Measurements from ENCODE around the gene RNF213. TPM values are rescaled to one million over a fixed set of nuclear protein-coding genes. Genes with fewer than 3 reads are reported as not detected.

Gene RNF213
- polyA plus RNA-seq, 1 of the 3 experiments (the other 2 are of a cell fraction), result 57.5 TPM

DNA sequence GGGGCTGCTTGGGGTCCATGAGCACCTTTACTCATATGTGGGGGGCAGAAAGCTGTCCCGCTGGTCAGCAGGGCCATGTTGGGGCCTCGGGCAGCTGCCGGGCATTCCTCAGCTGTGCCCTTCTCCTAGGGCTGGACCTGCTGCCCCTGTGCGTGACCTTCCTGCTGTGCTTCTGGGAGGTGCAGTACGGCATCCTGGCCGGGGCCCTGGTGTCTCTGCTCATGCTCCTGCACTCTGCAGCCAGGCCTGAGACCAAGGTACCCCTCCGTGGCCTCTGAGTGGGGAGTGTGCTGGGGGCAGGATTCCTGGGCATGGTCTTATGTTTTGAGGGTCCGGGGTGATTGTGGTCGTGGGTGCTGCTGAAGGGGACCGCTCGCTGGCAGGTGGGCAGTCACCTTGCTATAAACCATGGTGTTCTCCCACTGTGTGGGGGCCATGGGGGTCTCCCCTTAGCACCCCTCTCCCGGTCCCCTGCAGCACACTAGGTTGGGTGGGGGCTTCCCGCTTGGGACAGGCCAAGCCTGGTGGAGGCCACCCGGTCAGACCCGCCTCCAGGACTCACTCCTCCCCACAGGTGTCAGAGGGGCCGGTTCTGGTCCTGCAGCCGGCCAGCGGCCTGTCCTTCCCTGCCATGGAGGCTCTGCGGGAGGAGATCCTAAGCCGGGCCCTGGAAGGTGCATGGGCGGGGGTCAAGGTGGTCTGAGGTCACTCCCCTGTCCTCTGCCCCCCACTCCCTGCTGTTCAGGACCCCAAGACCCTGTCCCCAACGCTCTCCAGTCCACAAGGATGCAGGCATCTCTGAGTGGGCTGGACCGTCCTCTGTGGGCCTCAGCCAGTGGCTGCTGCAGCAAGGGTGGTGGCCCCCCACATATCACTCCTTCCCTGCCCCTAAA, 12.4 kb upstream of the RNF213 start:
- POLR2A ChIA-PET, result no interaction called here
- Histone ChIP-seq H4K20me1 (ENCODE audit: insufficient read depth) (no peaks in the 10 kb centered on the region), H3K4me2 (no peak overlapping the region), H3K79me2 (ENCODE audit: insufficient read depth) (no peaks in the 10 kb centered on the region), H3F3A (replicated peaks; ENCODE audit: insufficient read depth) (peaks cover 3% of the 10 kb centered on the region), H3K27ac (ENCODE audit: low read depth in 2 of 2, low read length in 1 of 2) (no peak overlapping the region), H3K27me3 (ENCODE audit: insufficient read depth) (no peaks in the 10 kb centered on the region), H2AFZ (ENCODE audit: low read depth) (no peak overlapping the region), H3K9me3 (no peaks in the 10 kb centered on the region), H3K9me2 (no peaks in the 10 kb centered on the region), H3K9ac (no peak overlapping the region), H3K4me3 (ENCODE audit: low read depth in 2 of 2, low read length in 1 of 2) (no peak overlapping the region), H3K36me3 (replicated peaks in 1 of 2; ENCODE audit: control insufficient read depth in 1 of 2, insufficient read depth in 2 of 2, low read length in 1 of 2) (peaks cover 5 to 12% of the 10 kb centered on the region in 2 experiments), H3K4me1 (ENCODE audit: control insufficient read depth in 1 of 2, insufficient read depth in 2 of 2, low read depth in 1 of 2, low read length in 1 of 2) (no peaks in the 10 kb centered on the region)
- 96% methylated on average over 7 of the region's 23 CpGs for WGBS (ENCODE audit: low lambda C conversion rate)
- no peak for TF ChIP-seq GABPA (IDR thresholded peaks at IDR 0.05; ENCODE audit: low read depth)
- CTCF ChIA-PET, result interaction anchor here (1.5 kb wide), 1 partner anchor 166 kb away, joined by 4 read pairs; no protein-coding TSS in a partner anchor
- peak; percentile 34 for DNase-seq

DNA sequence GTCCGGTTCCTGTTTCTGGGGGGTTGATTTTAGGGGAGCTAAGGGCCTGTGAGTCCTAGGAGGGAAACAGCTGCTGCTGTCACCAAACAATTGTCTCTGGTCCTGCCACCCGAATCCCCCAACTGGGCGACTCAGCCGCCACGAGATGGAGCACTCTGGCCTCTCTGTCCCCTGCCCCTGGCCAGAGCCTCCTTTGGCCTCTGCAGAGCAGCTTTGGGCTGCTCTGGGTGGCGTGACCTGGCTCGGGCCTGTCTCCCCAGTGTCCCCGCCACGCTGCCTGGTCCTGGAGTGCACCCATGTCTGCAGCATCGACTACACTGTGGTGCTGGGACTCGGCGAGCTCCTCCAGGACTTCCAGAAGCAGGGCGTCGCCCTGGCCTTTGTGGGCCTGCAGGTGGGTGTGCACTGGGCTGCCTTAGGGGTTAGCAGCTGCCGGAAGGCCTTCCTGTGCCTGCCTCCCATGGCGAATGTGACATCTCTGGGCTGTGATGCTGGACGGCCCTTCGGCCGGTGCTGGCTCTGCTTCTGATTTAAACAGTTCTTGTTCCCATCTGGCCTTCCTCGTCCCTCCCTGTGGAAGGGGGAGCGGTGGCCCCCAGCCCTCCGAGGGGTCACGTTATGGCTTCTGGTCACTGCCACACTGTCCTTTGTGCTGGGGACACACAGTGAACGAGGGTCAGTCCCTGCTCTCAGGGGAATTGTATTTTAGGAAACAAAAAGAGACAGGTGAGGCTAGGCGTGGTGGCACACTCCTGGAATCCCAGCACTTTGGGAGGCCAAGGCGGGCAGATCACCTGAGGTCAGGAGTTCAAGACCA, 11.6 kb upstream of the RNF213 start:
- TF ChIP-seq, protein P1, sequence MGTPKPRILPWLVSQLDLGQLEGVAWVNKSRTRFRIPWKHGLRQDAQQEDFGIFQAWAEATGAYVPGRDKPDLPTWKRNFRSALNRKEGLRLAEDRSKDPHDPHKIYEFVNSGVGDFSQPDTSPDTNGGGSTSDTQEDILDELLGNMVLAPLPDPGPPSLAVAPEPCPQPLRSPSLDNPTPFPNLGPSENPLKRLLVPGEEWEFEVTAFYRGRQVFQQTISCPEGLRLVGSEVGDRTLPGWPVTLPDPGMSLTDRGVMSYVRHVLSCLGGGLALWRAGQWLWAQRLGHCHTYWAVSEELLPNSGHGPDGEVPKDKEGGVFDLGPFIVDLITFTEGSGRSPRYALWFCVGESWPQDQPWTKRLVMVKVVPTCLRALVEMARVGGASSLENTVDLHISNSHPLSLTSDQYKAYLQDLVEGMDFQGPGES (IDR thresholded peaks at IDR 0.05; ENCODE audit: low read depth, low read length), result no peak
- TF ChIP-seq RFX5 (IDR thresholded peaks at IDR 0.05; ENCODE audit: low read length) (no peak), TCF12 (IDR thresholded peaks at IDR 0.05) (no peak), SMC3 (IDR thresholded peaks at IDR 0.05; ENCODE audit: low read depth, low read length) (no peak), NRF1 (IDR thresholded peaks at IDR 0.05; ENCODE audit: low read depth, low read length) (no peak), RCOR1 (IDR thresholded peaks at IDR 0.05; ENCODE audit: low read length) (no peak)
- H3K4me1 ChIP-seq (ENCODE audit: control insufficient read depth in 1 of 2, insufficient read depth in 2 of 2, low read depth in 1 of 2, low read length in 1 of 2), result 0 out of 4 replicates have a peak, but pooled peaks cover 0 to 3% of the 10 kb centered on the region in 2 experiments
- ChIA-PET POLR2A (no interaction called here), CTCF (no interaction called here)
- H3K4me2 ChIP-seq, result no peak overlapping the region
- WGBS (ENCODE audit: low lambda C conversion rate), result 81% methylated on average over 14 of the region's 26 CpGs
- H3K36me3 ChIP-seq (replicated peaks in 1 of 2; ENCODE audit: control insufficient read depth in 1 of 2, insufficient read depth in 2 of 2, low read length in 1 of 2), result peaks cover 5 to 12% of the 10 kb centered on the region in 2 experiments
- DNase-seq, result peak; percentile 30
- H3K79me2 ChIP-seq (ENCODE audit: insufficient read depth), result no peaks in the 10 kb centered on the region
- H3K4me3 ChIP-seq (ENCODE audit: low read depth in 2 of 2, low read length in 1 of 2), result no peak overlapping the region
- no peaks in the 10 kb centered on the region for H3K9me3 ChIP-seq
- H3K27me3 ChIP-seq (ENCODE audit: insufficient read depth), result no peaks in the 10 kb centered on the region
- no peaks in the 10 kb centered on the region for H3K9me2 ChIP-seq
- peaks cover 7% of the 10 kb centered on the region for H3F3A ChIP-seq (replicated peaks; ENCODE audit: insufficient read depth)
- no peaks in the 10 kb centered on the region for H4K20me1 ChIP-seq (ENCODE audit: insufficient read depth)
- no peak overlapping the region for H3K27ac ChIP-seq (ENCODE audit: low read depth in 2 of 2, low read length in 1 of 2)
- no peak overlapping the region for H3K9ac ChIP-seq
- H2AFZ ChIP-seq (ENCODE audit: low read depth), result no peak overlapping the region

DNA sequence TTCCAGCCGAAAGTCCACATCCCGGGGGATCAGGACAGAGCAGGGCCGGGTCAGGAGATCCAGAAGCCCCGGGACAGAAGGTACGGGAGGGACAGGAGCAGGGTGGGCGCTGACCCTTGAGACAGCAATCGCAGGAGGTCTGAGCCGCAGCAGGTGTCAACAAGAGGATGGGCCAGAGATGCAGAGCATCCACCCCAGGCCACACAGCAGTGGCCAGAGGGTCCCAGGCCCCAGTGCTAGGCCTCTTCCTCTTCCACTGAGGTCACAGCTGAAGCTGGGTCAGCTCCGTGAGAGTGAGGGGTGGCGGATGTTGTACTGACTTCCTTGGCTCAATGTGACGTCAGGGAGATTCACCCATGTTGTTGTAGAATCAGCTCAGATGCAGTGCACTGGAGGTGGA, 8.7 kb upstream of the RNF213 start:
- Histone ChIP-seq H3K9me3 (no peaks in the 10 kb centered on the region), H3K9ac (no peak overlapping the region), H3K4me3 (ENCODE audit: low read depth in 2 of 2, low read length in 1 of 2) (no peak overlapping the region), H3K27me3 (ENCODE audit: insufficient read depth) (no peaks in the 10 kb centered on the region), H2AFZ (ENCODE audit: low read depth) (no peak overlapping the region), H3F3A (replicated peaks; ENCODE audit: insufficient read depth) (peaks cover 27% of the 10 kb centered on the region), H3K9me2 (no peaks in the 10 kb centered on the region), H3K4me1 (ENCODE audit: control insufficient read depth in 1 of 2, insufficient read depth in 2 of 2, low read depth in 1 of 2, low read length in 1 of 2) (peaks cover 0 to 17% of the 10 kb centered on the region in 2 experiments; a peak in 2 of 4 replicates), H3K27ac (ENCODE audit: low read depth in 2 of 2, low read length in 1 of 2) (no peak overlapping the region), H4K20me1 (ENCODE audit: insufficient read depth) (no peaks in the 10 kb centered on the region), H3K79me2 (ENCODE audit: insufficient read depth) (no peaks in the 10 kb centered on the region), H3K4me2 (no peak overlapping the region), H3K36me3 (replicated peaks in 1 of 2; ENCODE audit: control insufficient read depth in 1 of 2, insufficient read depth in 2 of 2, low read length in 1 of 2) (no peaks in the 10 kb centered on the region)
- POLR2A ChIA-PET, result interaction anchor here (0.7 kb wide), 1 partner anchor 9 kb away, joined by 3 read pairs; the partner anchor contains the start of gene RNF213
- DNase-seq, result peak; percentile 20
- CTCF ChIA-PET, result interaction anchor here (1.1 to 4.3 kb wide), 4 partner anchors 8 to 169 kb away, joined by 4 to 11 read pairs (median 6); partner anchors contain the start of gene GAA
- 98% methylated on average over 11 of the region's 11 CpGs for WGBS (ENCODE audit: low lambda C conversion rate)
- TF ChIP-seq RAD21 (IDR thresholded peaks at IDR 0.05; ENCODE audit: low read length), result no peak
- no peak for TF ChIP-seq RFX5 (IDR thresholded peaks at IDR 0.05; ENCODE audit: low read length)
- TF ChIP-seq RXRA (IDR thresholded peaks at IDR 0.05; ENCODE audit: borderline replicate concordance, low read depth), result no peak
- no peak for TF ChIP-seq FOXM1 (IDR thresholded peaks at IDR 0.05; ENCODE audit: low read depth)
- no peak for TF ChIP-seq RCOR1 (IDR thresholded peaks at IDR 0.05; ENCODE audit: low read length)
- TF ChIP-seq, protein P2, sequence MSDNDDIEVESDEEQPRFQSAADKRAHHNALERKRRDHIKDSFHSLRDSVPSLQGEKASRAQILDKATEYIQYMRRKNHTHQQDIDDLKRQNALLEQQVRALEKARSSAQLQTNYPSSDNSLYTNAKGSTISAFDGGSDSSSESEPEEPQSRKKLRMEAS (IDR thresholded peaks at IDR 0.05; ENCODE audit: low read depth), result no peak
- TF ChIP-seq, protein P3, sequence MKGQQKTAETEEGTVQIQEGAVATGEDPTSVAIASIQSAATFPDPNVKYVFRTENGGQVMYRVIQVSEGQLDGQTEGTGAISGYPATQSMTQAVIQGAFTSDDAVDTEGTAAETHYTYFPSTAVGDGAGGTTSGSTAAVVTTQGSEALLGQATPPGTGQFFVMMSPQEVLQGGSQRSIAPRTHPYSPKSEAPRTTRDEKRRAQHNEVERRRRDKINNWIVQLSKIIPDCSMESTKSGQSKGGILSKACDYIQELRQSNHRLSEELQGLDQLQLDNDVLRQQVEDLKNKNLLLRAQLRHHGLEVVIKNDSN (IDR thresholded peaks at IDR 0.05; ENCODE audit: borderline replicate concordance, low read depth), result no peak
- no peak for TF ChIP-seq CHD2 (IDR thresholded peaks at IDR 0.05; ENCODE audit: low read length, partially characterized antibody)
- no peak for TF ChIP-seq SMC3 (IDR thresholded peaks at IDR 0.05; ENCODE audit: low read depth, low read length)
- TF ChIP-seq, protein P4, sequence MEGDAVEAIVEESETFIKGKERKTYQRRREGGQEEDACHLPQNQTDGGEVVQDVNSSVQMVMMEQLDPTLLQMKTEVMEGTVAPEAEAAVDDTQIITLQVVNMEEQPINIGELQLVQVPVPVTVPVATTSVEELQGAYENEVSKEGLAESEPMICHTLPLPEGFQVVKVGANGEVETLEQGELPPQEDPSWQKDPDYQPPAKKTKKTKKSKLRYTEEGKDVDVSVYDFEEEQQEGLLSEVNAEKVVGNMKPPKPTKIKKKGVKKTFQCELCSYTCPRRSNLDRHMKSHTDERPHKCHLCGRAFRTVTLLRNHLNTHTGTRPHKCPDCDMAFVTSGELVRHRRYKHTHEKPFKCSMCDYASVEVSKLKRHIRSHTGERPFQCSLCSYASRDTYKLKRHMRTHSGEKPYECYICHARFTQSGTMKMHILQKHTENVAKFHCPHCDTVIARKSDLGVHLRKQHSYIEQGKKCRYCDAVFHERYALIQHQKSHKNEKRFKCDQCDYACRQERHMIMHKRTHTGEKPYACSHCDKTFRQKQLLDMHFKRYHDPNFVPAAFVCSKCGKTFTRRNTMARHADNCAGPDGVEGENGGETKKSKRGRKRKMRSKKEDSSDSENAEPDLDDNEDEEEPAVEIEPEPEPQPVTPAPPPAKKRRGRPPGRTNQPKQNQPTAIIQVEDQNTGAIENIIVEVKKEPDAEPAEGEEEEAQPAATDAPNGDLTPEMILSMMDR (IDR thresholded peaks at IDR 0.05), result no peak

Measured in SK-N-SH (cell line).